GM12878 (cell line): Measurements from ENCODE around the gene SNX12. TPM values are rescaled to one million over a fixed set of nuclear protein-coding genes. Genes with fewer than 3 reads are reported as not detected.
A peak's percentile ranks its signal among the peaks of the same experiment; 100 is the strongest.

Experiments
- ATAC-seq: fragments of 200-7000 bp; cut with Tn5 transposase; 3 replicates; pipeline ENCODE4 v1.9.1; 2020; ENCODE audit warnings: mild to moderate bottlenecking, moderate library complexity
- BruUV-seq: library from RNA; stranded (reverse); fragments of 400-500 nt; replicated peaks from 2 replicates; lab custom pipeline; 2021; lab: Mats Ljungman, UMichigan
- CTCF ChIA-PET: fragments of 300-600 bp; sonication (Branson Sonifier 250); formaldehyde crosslinking; extraction: SDS; loops from one replicate; lab custom pipeline; 2021; ENCODE audit warnings: inconsistent platforms; lab: Yijun Ruan, JAX
- POLR2A ChIA-PET: fragments of 350-600 bp; formaldehyde crosslinking; extraction: SDS; loops from one replicate; lab custom pipeline; 2021; ENCODE audit warnings: inconsistent platforms; lab: Charles Lee
- RAD21 ChIA-PET: fragments of 300-600 bp; sonication (Branson Sonifier 250); formaldehyde crosslinking; loops from one replicate; lab custom pipeline; 2023; ENCODE audit warnings: antibody characterized with exemption; ENCODE audit not compliant: unreplicated experiment; lab: Charles Lee
- SMC1A ChIA-PET: fragments of 300-600 bp; sonication (Branson Sonifier 250); formaldehyde crosslinking; loops from one replicate; lab custom pipeline; 2023; ENCODE audit not compliant: unreplicated experiment, uncharacterized antibody; lab: Charles Lee
- DNase-seq: peaks from one replicate; pipeline ENCODE4 v3.0.0-alpha.2; 2011; ENCODE audit warnings: low read depth, low spot score
- FAIRE-seq: peaks from 3 replicates; lab custom pipeline; 2011; peaks lifted over from hg19 to GRCh38; lab: Jason Lieb, UNC
- H2AFZ ChIP-seq: 2 replicates; pipeline ENCODE4 v1.6.0; 2011; ENCODE audit warnings: low read depth, low read length, control low read depth; ENCODE audit not compliant: control insufficient read depth
- H3K27ac ChIP-seq: 2 replicates; pipeline ENCODE4 v1.5.1; 2011; ENCODE audit warnings: control low read depth; ENCODE audit not compliant: control insufficient read depth, insufficient read depth
- H3K27me3 ChIP-seq, 2 experiments: replicated peaks in 1 of 2; 2 replicates each; pipeline versions ENCODE4 v1.6.0 to v1.6.1; 2011; ENCODE audit warnings: low read length in 1 of 2; ENCODE audit not compliant: control insufficient read depth in 2 of 2, insufficient read depth in 2 of 2
- H3K36me3 ChIP-seq, 2 experiments: 2 replicates each; pipeline ENCODE4 v1.5.1; 2011; ENCODE audit warnings: low read length in 1 of 2; ENCODE audit not compliant: control insufficient read depth in 2 of 2, insufficient read depth in 2 of 2
- H3K4me1 ChIP-seq: 2 replicates; pipeline ENCODE4 v1.6.1; 2011; ENCODE audit warnings: mild to moderate bottlenecking, low read length, moderate library complexity, mixed read lengths; ENCODE audit not compliant: control insufficient read depth, insufficient read depth
- H3K4me2 ChIP-seq: 2 replicates; pipeline ENCODE4 v1.6.0; 2011; ENCODE audit warnings: control low read depth; ENCODE audit not compliant: control insufficient read depth, insufficient read depth
- H3K4me3 ChIP-seq: fragments of 200-600 bp; sonication (generic); 2 replicates; pipeline ENCODE4 v1.5.1; 2016
- H3K79me2 ChIP-seq: 2 replicates; pipeline ENCODE4 v1.6.0; 2011; ENCODE audit warnings: low read length; ENCODE audit not compliant: control insufficient read depth, insufficient read depth
- H3K9ac ChIP-seq: 2 replicates; pipeline ENCODE4 v1.8.0; 2011; ENCODE audit warnings: low read length, control low read depth, mixed read lengths; ENCODE audit not compliant: control insufficient read depth, insufficient read depth
- H3K9me3 ChIP-seq: replicated peaks from 3 replicates; pipeline ENCODE4 v1.5.1; 2011; ENCODE audit warnings: mild to moderate bottlenecking, low read length; ENCODE audit not compliant: control insufficient read depth, insufficient read depth
- H4K20me1 ChIP-seq: 2 replicates; pipeline ENCODE4 v1.6.0; 2011; ENCODE audit not compliant: control insufficient read depth, insufficient read depth
- CREM ChIP-seq: IDR thresholded peaks from 2 replicates; pipeline ENCODE4 v1.6.1; 2014; ENCODE audit warnings: antibody characterized with exemption, low read depth
- HCFC1 ChIP-seq: fragments of 150-350 bp; IDR thresholded peaks from 2 replicates; pipeline ENCODE4 v1.6.1; 2014; ENCODE audit warnings: low read length
- MEF2B ChIP-seq: fragments of 450-650 bp; IDR thresholded peaks from 2 replicates; pipeline ENCODE4 v1.6.1; 2018; ENCODE audit warnings: mild to moderate bottlenecking, moderate library complexity; ENCODE audit not compliant: partially characterized antibody, poor library complexity, severe bottlenecking
- MLLT1 ChIP-seq: fragments of 450-650 bp; IDR thresholded peaks from 2 replicates; pipeline ENCODE4 v1.6.1; 2016; ENCODE audit warnings: mild to moderate bottlenecking
- NFIC ChIP-seq: IDR thresholded peaks from 2 replicates; pipeline ENCODE4 v1.6.1; 2012; ENCODE audit warnings: low read depth, mild to moderate bottlenecking, inconsistent platforms, low read length, moderate library complexity
- POLR2A ChIP-seq: IDR thresholded peaks from 2 replicates; pipeline ENCODE4 v1.6.1; 2011; ENCODE audit warnings: low read depth, mild to moderate bottlenecking, low read length
- RBBP5 ChIP-seq: fragments of 200-600 bp; sonication (generic); conservative IDR thresholded peaks from 2 replicates; pipeline ENCODE4 v1.6.1; 2016
- RELA ChIP-seq: fragments of 450-650 bp; IDR thresholded peaks from 2 replicates; pipeline ENCODE4 v1.8.0; 2014; ENCODE audit warnings: borderline replicate concordance; ENCODE audit not compliant: partially characterized antibody
- RELB ChIP-seq: fragments of 450-650 bp; IDR thresholded peaks from 2 replicates; pipeline ENCODE4 v1.6.1; 2017; ENCODE audit warnings: low read depth, mild to moderate bottlenecking, moderate library complexity
- RUNX3 ChIP-seq: IDR thresholded peaks from 2 replicates; pipeline ENCODE4 v1.6.1; 2012; ENCODE audit warnings: low read length, inconsistent platforms
- USF1 ChIP-seq: IDR thresholded peaks from 2 replicates; pipeline ENCODE4 v1.6.1; 2011; ENCODE audit warnings: borderline replicate concordance, low read depth, mild to moderate bottlenecking, moderate library complexity, mixed read lengths, low read length; ENCODE audit not compliant: insufficient read depth; ENCODE audit errors: extremely low read length
- ZNF24 ChIP-seq: fragments of 450-650 bp; IDR thresholded peaks from 2 replicates; pipeline ENCODE4 v1.6.1; 2017; ENCODE audit warnings: antibody characterized with exemption, mild to moderate bottlenecking
- ZNF384 ChIP-seq: IDR thresholded peaks from 2 replicates; pipeline ENCODE4 v1.6.1; 2012; ENCODE audit warnings: low read depth, mild to moderate bottlenecking, low read length, improper control_type of control experiment, borderline replicate concordance
- ZZZ3 ChIP-seq: IDR thresholded peaks from 2 replicates; pipeline ENCODE4 v1.6.1; 2011; ENCODE audit warnings: low read depth; ENCODE audit not compliant: control insufficient read depth, insufficient read length
- WGBS: methylation state at CpG from one replicate; pipeline ENCODE4 v1.1.6; 2016; ENCODE audit warnings: low lambda C conversion rate; ENCODE audit not compliant: insufficient replicate concordance, insufficient coverage; ENCODE audit errors: missing lambda C conversion rate; 5-methylcytosine and 5-hydroxymethylcytosine counted together
- in situ Hi-C: fragments of 300-500 bp; cut with MboI; formaldehyde crosslinking; loops from 9 replicates; pipeline ENCODE4 v1.14.3; 2018; ENCODE audit warnings: mixed read lengths
- intact Hi-C: fragments of 100-400 bp; cut with micrococcal nuclease; formaldehyde crosslinking; loops from one replicate; pipeline ENCODE4 v1.14.2; 2022; ENCODE audit not compliant: unreplicated experiment
- polyA plus RNA-seq, 11 experiments: library from polyadenylated mRNA; depleted of rRNA in 4 of 11; unstranded in 6 of 11; stranded (reverse) in 5 of 11; fragments of >200 nt; fragmentation: Nextera tagmentation in 4 of 11; fragmentation: Illumina TruSeq in 1 of 11; extraction: Ambion mirVana in 4 of 11; extraction: Trizol in 1 of 11; gene quantifications; 1 replicate in 1 of 11; 2 replicates in 10 of 11; pipeline versions ENCODE4 v1.2.1 to v1.2.3, GENCODE V29; 2011 to 2016; ENCODE audit warnings: inconsistent platforms in 2 of 11, missing spikeins in 2 of 11, low read depth in 1 of 11
- total RNA-seq, 4 experiments: library from RNA; depleted of rRNA in 3 of 4; stranded (reverse); fragments of >200 nt in 3 of 4; fragmentation: Illumina TruSeq in 1 of 4; extraction: Trizol in 1 of 4; gene quantifications; 2 replicates each; pipeline versions ENCODE4 v1.2.1 to v1.2.3, GENCODE V29; 2013 to 2021

SNX12 gene
- total and polyA plus RNA-seq, 10 of the 15 experiments (the other 5 are each of a cell fraction or from before 2014, with no cell fraction given): 4.4 to 50.4 (median 34.2) TPM

- ATAC-seq (no peak; the same call in 2 of the 3 replicates), FAIRE-seq (peak; percentile 27), DNase-seq (no peak)
- H3K27ac ChIP-seq: peak overlapping the region; percentile 78
- intact Hi-C loops: loop anchor here (1.0 kb wide), 1 partner anchor 14 kb away; no protein-coding TSS in a partner anchor
- ChIA-PET POLR2A (interaction anchor here (0.6 to 1.1 kb wide), 4 partner anchors 12 to 264 kb away, joined by 4 to 6 read pairs (median 4); no protein-coding TSS in a partner anchor), RAD21 (interaction anchor here (0.6 to 1.0 kb wide), 2 partner anchors 14 to 45 kb away, joined by 3 to 4 read pairs; no protein-coding TSS in a partner anchor), CTCF (interaction anchor here (0.5 to 0.6 kb wide), 2 partner anchors 10 to 111 kb away, joined by 3 read pairs; no protein-coding TSS in a partner anchor), SMC1A (interaction anchor here (1.0 to 1.2 kb wide), 4 partner anchors 9 to 112 kb away, joined by 3 to 6 read pairs (median 4); no protein-coding TSS in a partner anchor)
- no peaks in the 10 kb centered on the region for H3K27me3 ChIP-seq
- 22% methylated on average over 10 of the region's 10 CpGs for WGBS
- BruUV-seq: no TSS peak
- in situ Hi-C loops: no loop called here
- H3K36me3 ChIP-seq: no peaks in the 10 kb centered on the region
- peak overlapping the region; percentile 83 for H2AFZ ChIP-seq
- H3K9ac ChIP-seq: peak overlapping the region; percentile 73
- no peaks in the 10 kb centered on the region for H3K9me3 ChIP-seq
- peaks cover 14% of the 10 kb centered on the region for H3K79me2 ChIP-seq
- H4K20me1 ChIP-seq: no peaks in the 10 kb centered on the region
- H3K4me3 ChIP-seq: peak overlapping the region; percentile 77
- H3K4me1 ChIP-seq: no peaks in the 10 kb centered on the region
- peak overlapping the region; percentile 69; the same call in 1 of the 2 replicates for H3K4me2 ChIP-seq
- TF ChIP-seq MLLT1: 0 out of 2 replicates have a peak, but pooled peaks have one; percentile 9
- no peak for TF ChIP-seq ZNF24
- no peak for TF ChIP-seq ZNF384
- no peak for TF ChIP-seq CREM
- no peak for TF ChIP-seq POLR2A
- TF ChIP-seq USF1: no peak
- no peak for TF ChIP-seq ZZZ3
- TF ChIP-seq RELB: peak; percentile 38; the same call in 1 of the 2 replicates
- TF ChIP-seq HCFC1: no peak
- TF ChIP-seq RBBP5: no peak
- no peak for TF ChIP-seq MEF2B
- no peak for TF ChIP-seq RELA
- TF ChIP-seq NFIC: no peak
- TF ChIP-seq RUNX3: no peak
Observed at GRCh38 chrX:71067712-71068043, 456 bp downstream of the SNX12 start.
